ENCODE data around the gene HOOK2. TPM values are rescaled to one million over a fixed set of nuclear protein-coding genes. Genes with fewer than 3 reads are reported as not detected.

The HOOK2 gene
- total RNA-seq, 1 experiment from 2014 or later = 70.0 TPM

GRCh38 chr19:12763100-12763499 lies 12.3 kb downstream of the HOOK2 start:
- peaks cover 5% of the 10 kb centered on the region; the same call in 1 of the 2 replicates for H3K4me1 Mint-ChIP-seq
- POLR2A ChIA-PET = no interaction called here
- H3K36me3 Mint-ChIP-seq = peaks cover 27% of the 10 kb centered on the region
- ATAC-seq (no peak), DNase-seq (ENCODE audit: low spot score) (no peak)
- H3K9me3 Mint-ChIP-seq = no peaks in the 10 kb centered on the region
- CTCF ChIA-PET = interaction anchor here (1.4 to 11.1 kb wide), 3 partner anchors 13 to 85 kb away, joined by 4 to 341 read pairs (median 97); partner anchors contain the start of genes HOOK2, JUNB, PRDX2 and THSD8
- no peak overlapping the region for H3K4me3 Mint-ChIP-seq
- H3K27ac Mint-ChIP-seq = no peak overlapping the region
- no peak for TF ChIP-seq USF2 (CRISPR knock-in tag; IDR thresholded peaks at IDR 0.05)
- no peaks in the 10 kb centered on the region; the same call in 1 of the 2 replicates for H3K27me3 Mint-ChIP-seq (ENCODE audit: low read depth)

GRCh38 chr19:12759686-12760085 lies 15.7 kb downstream of the HOOK2 start:
- DNase-seq (ENCODE audit: low spot score) (no peak), ATAC-seq (no peak)
- Mint-ChIP-seq H3K4me1 (peaks cover 2% of the 10 kb centered on the region; the same call in 1 of the 2 replicates), H3K9me3 (no peaks in the 10 kb centered on the region), H3K27me3 (ENCODE audit: low read depth) (peaks cover 14% of the 10 kb centered on the region), H3K27ac (no peak overlapping the region), H3K36me3 (peaks cover 19% of the 10 kb centered on the region), H3K4me3 (no peak overlapping the region)
- CTCF ChIA-PET = interaction anchor here (0.5 to 11.1 kb wide), 20 partner anchors 10 to 1504 kb away, joined by 3 to 341 read pairs (median 8); partner anchors contain the start of genes FBXW9, HOOK2, JUNB and PRDX2
- POLR2A ChIA-PET = interaction anchor here (1.4 kb wide), 1 partner anchor 37 kb away, joined by 4 read pairs; no protein-coding TSS in a partner anchor
- no peak for TF ChIP-seq SMAD4 (CRISPR knock-in tag; IDR thresholded peaks at IDR 0.05)
- TF ChIP-seq NFYB (CRISPR knock-in tag; conservative IDR thresholded peaks at IDR 0.05; ENCODE audit: low read depth) = no peak
- TF ChIP-seq GRHL2 (CRISPR knock-in tag; IDR thresholded peaks at IDR 0.05; ENCODE audit: insufficient replicate concordance, severe bottlenecking) = no peak
- no peak for TF ChIP-seq PRRX2 (CRISPR knock-in tag; IDR thresholded peaks at IDR 0.05)

- H3K4me3 Mint-ChIP-seq = peak overlapping the region; percentile 59
- H3K36me3 Mint-ChIP-seq = peaks cover 5% of the 10 kb centered on the region; the same call in 1 of the 2 replicates
- H3K27ac Mint-ChIP-seq = peak overlapping the region; percentile 63; the same call in 1 of the 2 replicates
- ChIA-PET POLR2A (interaction anchor here (0.5 to 1.4 kb wide), 11 partner anchors 9 to 180 kb away, joined by 3 to 12 read pairs (median 4); partner anchors contain the start of genes CALR, FBXW9 and GCDH), CTCF (interaction anchor here (0.5 to 11.1 kb wide), 49 partner anchors 9 to 1257 kb away, joined by 3 to 341 read pairs (median 6); partner anchors contain the start of genes ECSIT, FBXW9, GCDH and GET3)
- ATAC-seq = peak; percentile 88
- H3K27me3 Mint-ChIP-seq (ENCODE audit: low read depth) = peaks cover 26% of the 10 kb centered on the region
- peaks cover 2% of the 10 kb centered on the region; the same call in 1 of the 2 replicates for H3K4me1 Mint-ChIP-seq
- H3K9me3 Mint-ChIP-seq = no peaks in the 10 kb centered on the region
- peak; percentile 91 for DNase-seq (ENCODE audit: low spot score)
- peak; percentile 96 for TF ChIP-seq CTCF (IDR thresholded peaks at IDR 0.05)
- no peak for TF ChIP-seq ARID4B (CRISPR knock-in tag; IDR thresholded peaks at IDR 0.05; ENCODE audit: borderline replicate concordance)
- TF ChIP-seq ELF4 (CRISPR knock-in tag; IDR thresholded peaks at IDR 0.05; ENCODE audit: low read depth) = no peak
- TF ChIP-seq FOXJ3 (CRISPR knock-in tag; IDR thresholded peaks at IDR 0.05; ENCODE audit: borderline replicate concordance) = no peak
- no peak for TF ChIP-seq SOX15 (CRISPR knock-in tag; IDR thresholded peaks at IDR 0.05)
- no peak for TF ChIP-seq STAT6 (CRISPR knock-in tag; conservative IDR thresholded peaks at IDR 0.05; ENCODE audit: low read depth)
- TF ChIP-seq AR (CRISPR knock-in tag; IDR thresholded peaks at IDR 0.05) = peak; percentile 56; the same call in 1 of the 2 replicates
- peak; percentile 80; the same call in 1 of the 2 replicates for TF ChIP-seq EMX1 (CRISPR knock-in tag; IDR thresholded peaks at IDR 0.05)
These were observed 17.6 kb downstream of the HOOK2 start for GRCh38 chr19:12757544-12758274.
